WI38 (cell line): ENCODE results near the gene FICD.
"Not testable (repeated sequence)": the region's sequence is repeated elsewhere in the genome, so short reads cannot be mapped to it uniquely, and the experiment has no call there.

ENCODE experiments used
- H3K4me3 ChIP-seq: 2 replicates; pipeline ENCODE4 v1.5.1; 2011; ENCODE audit warnings: low read depth, mild to moderate bottlenecking, control low read depth, low read length
- CTCF ChIP-seq: IDR thresholded peaks from 2 replicates; pipeline ENCODE4 v1.5.1; 2012; ENCODE audit warnings: low read depth, mild to moderate bottlenecking, control low read depth, low read length

FICD gene

GRCh38 chr12:108484845-108485244, 30.2 kb upstream of the FICD start:
- H3K4me3 ChIP-seq, result no peak overlapping the region
- no peak for TF ChIP-seq CTCF

GRCh38 chr12:108485371-108485770, 29.7 kb upstream of the FICD start:
- H3K4me3 ChIP-seq, result not testable (repeated sequence)

GRCh38 chr12:108487029-108487428, 28.0 kb upstream of the FICD start:
- H3K4me3 ChIP-seq, result not testable (repeated sequence)

- TF ChIP-seq CTCF, result no peak
- no peak overlapping the region for H3K4me3 ChIP-seq
These were observed 23.8 kb upstream of the FICD start for GRCh38 chr12:108491256-108491655.

- no peak overlapping the region for H3K4me3 ChIP-seq
- TF ChIP-seq CTCF, result peak; percentile 44
These were observed 20.0 kb upstream of the FICD start for GRCh38 chr12:108495054-108495453.

GRCh38 chr12:108495823-108496579, 19.1 kb upstream of the FICD start:
- H3K4me3 ChIP-seq, result no peak overlapping the region
- no peak for TF ChIP-seq CTCF

DNA sequence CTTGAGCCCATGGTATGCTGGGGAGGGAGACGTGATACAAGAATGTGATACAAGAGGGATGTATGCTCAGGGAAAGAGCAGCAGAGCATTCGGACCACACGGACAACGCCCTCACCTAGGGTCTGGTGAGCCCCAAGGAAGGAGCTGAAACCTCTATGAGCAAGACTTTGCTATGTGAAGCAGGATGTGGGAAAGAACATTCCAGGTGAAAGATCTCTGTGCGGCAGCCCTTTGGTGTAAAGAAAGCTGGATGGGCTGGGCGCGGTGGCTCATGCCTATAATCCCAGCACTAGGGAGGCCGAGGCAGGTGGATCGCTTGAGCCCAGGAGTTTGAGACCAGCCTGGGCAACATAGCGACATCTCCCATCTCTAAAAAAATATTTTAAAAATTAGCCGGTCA, 16.9 kb upstream of the FICD start:
- H3K4me3 ChIP-seq, result no peak overlapping the region
- no peak for TF ChIP-seq CTCF

DNA sequence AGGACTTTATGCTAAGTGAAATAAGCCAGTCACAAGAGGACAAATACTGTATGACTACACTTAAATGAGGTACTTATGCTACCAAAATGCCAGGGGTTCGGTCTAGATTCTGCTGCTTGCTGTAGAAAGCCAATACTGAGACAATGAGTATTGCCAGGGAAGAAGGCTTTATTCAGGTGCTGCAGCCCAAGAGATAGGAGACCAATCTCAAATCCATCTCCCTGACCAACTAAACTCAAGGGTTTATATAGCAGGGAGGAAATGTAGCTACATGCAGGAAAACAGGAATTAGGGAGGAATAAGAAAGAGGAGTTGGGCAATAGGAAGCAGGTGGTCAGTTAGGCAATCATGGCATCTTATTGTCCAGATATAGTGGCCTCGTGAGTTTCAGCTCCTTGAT, 12.2 kb upstream of the FICD start:
- no peak overlapping the region for H3K4me3 ChIP-seq
- no peak for TF ChIP-seq CTCF
